Measurements from ENCODE around the gene TMEM150A. TPM values are rescaled to one million over a fixed set of nuclear protein-coding genes. Genes with fewer than 3 reads are reported as not detected.
"Not testable (repeated sequence)": the region's sequence is repeated elsewhere in the genome, so short reads cannot be mapped to it uniquely, and the experiment has no call there.

Gene TMEM150A
- total RNA-seq, 1 donor from 2014 or later, result 6.2 TPM

- DNase-seq, result peak; percentile 98
- H3K4me1 Mint-ChIP-seq, result peaks cover 20% of the 10 kb centered on the region
- peaks cover 27% of the 10 kb centered on the region for H3K36me3 Mint-ChIP-seq (ENCODE audit: low read depth)
- H3K27me3 Mint-ChIP-seq, result no peaks in the 10 kb centered on the region
- H3K27ac Mint-ChIP-seq, result peak within 1 kb of the TSS; percentile 90
- no peaks in the 10 kb centered on the region for H3K9me3 Mint-ChIP-seq
- H3K4me3 Mint-ChIP-seq, result peak within 1 kb of the TSS; percentile 94
- intact Hi-C loops (cut with micrococcal nuclease), result loop anchor here (1.0 to 2.0 kb wide), 4 partner anchors 8 to 34 kb away; partner anchors contain the start of gene GGCX
Observed at GRCh38 chr2:85595301-85596025, 7.0 kb downstream of the TMEM150A start, which contains the start of gene RNF181. TSS of gene RNF181 (plus strand) at chr2:85595745. CDS start at chr2:85595764, 19 bp downstream.

- Mint-ChIP-seq H3K27me3 (no peaks in the 10 kb centered on the region), H3K9me3 (no peaks in the 10 kb centered on the region), H3K4me3 (peak overlapping the region; percentile 94), H3K4me1 (peaks cover 24% of the 10 kb centered on the region), H3K36me3 (ENCODE audit: low read depth) (peaks cover 27% of the 10 kb centered on the region), H3K27ac (peak overlapping the region; percentile 90)
- no peak for DNase-seq
- intact Hi-C loops (cut with micrococcal nuclease), result loop anchor here (1.0 to 2.0 kb wide), 4 partner anchors 8 to 34 kb away; partner anchors contain the start of gene GGCX
Observed at GRCh38 chr2:85594715-85595300, 7.7 kb downstream of the TMEM150A start.

GRCh38 chr2:85593023-85593422 is 9.5 kb downstream of the TMEM150A start:
- DNase-seq, result no peak
- intact Hi-C loops (cut with micrococcal nuclease), result no loop called here
- Mint-ChIP-seq H3K9me3 (no peaks in the 10 kb centered on the region), H3K36me3 (ENCODE audit: low read depth) (peaks cover 20% of the 10 kb centered on the region), H3K4me1 (peaks cover 30% of the 10 kb centered on the region), H3K4me3 (peak overlapping the region; percentile 26), H3K27me3 (no peaks in the 10 kb centered on the region), H3K27ac (no peak overlapping the region)

- H3K9me3 Mint-ChIP-seq; intact Hi-C loops (cut with micrococcal nuclease); DNase-seq; H3K27me3 Mint-ChIP-seq; H3K4me3 Mint-ChIP-seq: not testable (repeated sequence)
- H3K27ac Mint-ChIP-seq, result peak overlapping the region; percentile 32
- H3K36me3 Mint-ChIP-seq (ENCODE audit: low read depth), result peaks cover 16% of the 10 kb centered on the region
- H3K4me1 Mint-ChIP-seq, result peaks cover 35% of the 10 kb centered on the region
Observed at GRCh38 chr2:85592299-85592698, 10.2 kb downstream of the TMEM150A start.

GRCh38 chr2:85591563-85591962 is 10.9 kb downstream of the TMEM150A start:
- no peak for DNase-seq
- Mint-ChIP-seq H3K4me1 (peaks cover 31% of the 10 kb centered on the region), H3K27me3 (no peaks in the 10 kb centered on the region), H3K36me3 (ENCODE audit: low read depth) (peaks cover 8% of the 10 kb centered on the region), H3K9me3 (no peaks in the 10 kb centered on the region), H3K27ac (no peak overlapping the region), H3K4me3 (no peak overlapping the region)
- intact Hi-C loops (cut with micrococcal nuclease), result no loop called here

- Mint-ChIP-seq H3K4me3 (no peak overlapping the region), H3K27me3 (no peaks in the 10 kb centered on the region), H3K4me1 (peaks cover 33% of the 10 kb centered on the region), H3K36me3 (ENCODE audit: low read depth) (peaks cover 8% of the 10 kb centered on the region), H3K27ac (no peak overlapping the region), H3K9me3 (no peaks in the 10 kb centered on the region)
- DNase-seq, result no peak
- intact Hi-C loops (cut with micrococcal nuclease), result no loop called here
Observed at GRCh38 chr2:85590950-85591349, 11.5 kb downstream of the TMEM150A start.

- Mint-ChIP-seq H3K27me3 (no peaks in the 10 kb centered on the region), H3K9me3 (no peaks in the 10 kb centered on the region), H3K36me3 (ENCODE audit: low read depth) (peaks cover 4% of the 10 kb centered on the region), H3K4me1 (peaks cover 39% of the 10 kb centered on the region), H3K4me3 (no peak overlapping the region), H3K27ac (no peak overlapping the region)
- no peak for DNase-seq
- intact Hi-C loops (cut with micrococcal nuclease), result no loop called here
Observed at GRCh38 chr2:85589982-85590791, 12.3 kb downstream of the TMEM150A start.

GRCh38 chr2:85589181-85589580 is 13.3 kb downstream of the TMEM150A start:
- no peak overlapping the region for H3K27ac Mint-ChIP-seq
- DNase-seq, result no peak
- peaks cover 39% of the 10 kb centered on the region for H3K4me1 Mint-ChIP-seq
- no peaks in the 10 kb centered on the region for H3K9me3 Mint-ChIP-seq
- intact Hi-C loops (cut with micrococcal nuclease), result no loop called here
- H3K27me3 Mint-ChIP-seq, result no peaks in the 10 kb centered on the region
- H3K36me3 Mint-ChIP-seq (ENCODE audit: low read depth), result peaks cover 4% of the 10 kb centered on the region
- no peak overlapping the region for H3K4me3 Mint-ChIP-seq

- Mint-ChIP-seq H3K27me3 (no peaks in the 10 kb centered on the region), H3K27ac (peak overlapping the region; percentile 8), H3K4me1 (peaks cover 39% of the 10 kb centered on the region), H3K36me3 (ENCODE audit: low read depth) (peaks cover 4% of the 10 kb centered on the region), H3K4me3 (no peak overlapping the region), H3K9me3 (no peaks in the 10 kb centered on the region)
- intact Hi-C loops (cut with micrococcal nuclease), result no loop called here
- DNase-seq, result no peak
Observed at GRCh38 chr2:85588645-85589044, 13.9 kb downstream of the TMEM150A start.

- no peak overlapping the region for H3K4me3 Mint-ChIP-seq
- intact Hi-C loops (cut with micrococcal nuclease), result no loop called here
- H3K36me3 Mint-ChIP-seq (ENCODE audit: low read depth), result peaks cover 7% of the 10 kb centered on the region
- no peaks in the 10 kb centered on the region for H3K27me3 Mint-ChIP-seq
- H3K4me1 Mint-ChIP-seq, result peaks cover 40% of the 10 kb centered on the region
- no peak overlapping the region for H3K27ac Mint-ChIP-seq
- no peaks in the 10 kb centered on the region for H3K9me3 Mint-ChIP-seq
- DNase-seq, result no peak
Observed at GRCh38 chr2:85588236-85588635, 14.3 kb downstream of the TMEM150A start.

GRCh38 chr2:85585781-85586105 is 16.8 kb downstream of the TMEM150A start:
- peak overlapping the region; percentile 95 for H3K27ac Mint-ChIP-seq
- peaks cover 17% of the 10 kb centered on the region for H3K36me3 Mint-ChIP-seq (ENCODE audit: low read depth)
- intact Hi-C loops (cut with micrococcal nuclease), result loop anchor here (1.0 kb wide), 2 partner anchors 8 to 10 kb away; partner anchors contain the start of genes RNF181 and VAMP8
- H3K4me1 Mint-ChIP-seq, result peaks cover 46% of the 10 kb centered on the region
- H3K9me3 Mint-ChIP-seq, result no peaks in the 10 kb centered on the region
- H3K27me3 Mint-ChIP-seq, result no peaks in the 10 kb centered on the region
- peak overlapping the region; percentile 93 for H3K4me3 Mint-ChIP-seq
- no peak for DNase-seq

- intact Hi-C loops (cut with micrococcal nuclease), result loop anchor here (1.0 kb wide), 2 partner anchors 8 to 10 kb away; partner anchors contain the start of genes RNF181 and VAMP8
- H3K27ac Mint-ChIP-seq, result peak overlapping the region; percentile 95
- peak; percentile 76 for DNase-seq
- peaks cover 20% of the 10 kb centered on the region for H3K36me3 Mint-ChIP-seq (ENCODE audit: low read depth)
- no peaks in the 10 kb centered on the region for H3K27me3 Mint-ChIP-seq
- no peaks in the 10 kb centered on the region for H3K9me3 Mint-ChIP-seq
- peak overlapping the region; percentile 93 for H3K4me3 Mint-ChIP-seq
- H3K4me1 Mint-ChIP-seq, result peaks cover 47% of the 10 kb centered on the region
Observed at GRCh38 chr2:85584857-85585780, 17.4 kb downstream of the TMEM150A start.

GRCh38 chr2:85584354-85584856 is 18.1 kb downstream of the TMEM150A start, which contains the start of gene VAMP5:
TSS of gene VAMP5 (plus strand) at chr2:85584431. CDS start at chr2:85584491, 60 bp downstream.
- intact Hi-C loops (cut with micrococcal nuclease), result no loop called here
- DNase-seq, result peak; percentile 73
- Mint-ChIP-seq H3K27ac (peak within 1 kb of the TSS; percentile 95), H3K27me3 (no peaks in the 10 kb centered on the region), H3K4me1 (peaks cover 51% of the 10 kb centered on the region), H3K4me3 (peak within 1 kb of the TSS; percentile 93), H3K36me3 (ENCODE audit: low read depth) (peaks cover 22% of the 10 kb centered on the region), H3K9me3 (no peaks in the 10 kb centered on the region)
